HepG2 (cell line): ENCODE measurements around the gene IDH3A. TPM values are rescaled to one million over a fixed set of nuclear protein-coding genes. Genes with fewer than 3 reads are reported as not detected.
A peak's percentile ranks its signal among the peaks of the same experiment; 100 is the strongest.

Experiments used
- ARHGAP35 ChIP-seq: sonication (generic); formaldehyde crosslinking; IDR thresholded peaks from 2 replicates; pipeline ENCODE4 v1.9.0; 2022; ENCODE audit warnings: mild to moderate bottlenecking, inconsistent platforms, moderate library complexity, missing genetic modification reagents, borderline replicate concordance
- BHLHE40 ChIP-seq: IDR thresholded peaks from 2 replicates; pipeline ENCODE4 v1.6.1; 2011; ENCODE audit warnings: low read length, improper control_type of control experiment
- CC2D1A ChIP-seq: sonication (generic); formaldehyde crosslinking; IDR thresholded peaks from 2 replicates; pipeline ENCODE4 v1.8.1; 2023; ENCODE audit warnings: mild to moderate bottlenecking, missing genetic modification reagents
- HES4 ChIP-seq: sonication (generic); formaldehyde crosslinking; IDR thresholded peaks from 2 replicates; pipeline ENCODE4 v1.9.0; 2021; ENCODE audit warnings: mild to moderate bottlenecking, missing genetic modification reagents, borderline replicate concordance
- KAT7 ChIP-seq: IDR thresholded peaks from 2 replicates; pipeline ENCODE4 v1.6.1; 2018; ENCODE audit warnings: borderline replicate concordance, missing compliant biosample characterization
- MIER3 ChIP-seq: IDR thresholded peaks from 2 replicates; pipeline ENCODE4 v1.6.1; 2016; ENCODE audit warnings: missing compliant biosample characterization, borderline replicate concordance
- NRL ChIP-seq: sonication (generic); formaldehyde crosslinking; IDR thresholded peaks from 2 replicates; pipeline ENCODE4 v1.5.0; 2020; ENCODE audit warnings: missing genetic modification reagents, mild to moderate bottlenecking, moderate library complexity, borderline replicate concordance
- PHF20 ChIP-seq: sonication (generic); formaldehyde crosslinking; IDR thresholded peaks from 2 replicates; pipeline ENCODE4 v1.5.0; 2020; ENCODE audit warnings: mild to moderate bottlenecking, missing genetic modification reagents
- SATB2 ChIP-seq: sonication (generic); formaldehyde crosslinking; IDR thresholded peaks from 2 replicates; pipeline ENCODE4 v1.5.0; 2020; ENCODE audit warnings: missing genetic modification reagents
- SNAPC5 ChIP-seq: sonication (generic); formaldehyde crosslinking; IDR thresholded peaks from 2 replicates; pipeline ENCODE4 v1.8.1; 2023; ENCODE audit warnings: mild to moderate bottlenecking, missing genetic modification reagents, borderline replicate concordance
- TAF1 ChIP-seq: sonication (generic); formaldehyde crosslinking; IDR thresholded peaks from 2 replicates; pipeline ENCODE4 v1.4.0; 2020; ENCODE audit warnings: missing genetic modification reagents
- TBX2 ChIP-seq: sonication (generic); formaldehyde crosslinking; IDR thresholded peaks from 2 replicates; pipeline ENCODE4 v1.5.0; 2020; ENCODE audit warnings: missing genetic modification reagents, mild to moderate bottlenecking, borderline replicate concordance
- TEAD3 ChIP-seq: optimal IDR thresholded peaks from 2 replicates; pipeline ENCODE3; 2016; ENCODE audit warnings: borderline replicate concordance
- XRCC5 ChIP-seq: fragments of 200-400 bp; formaldehyde crosslinking; optimal IDR thresholded peaks from 2 replicates; pipeline ENCODE3; 2017; ENCODE audit warnings: mild to moderate bottlenecking, low read length
- ZGPAT ChIP-seq: IDR thresholded peaks from 2 replicates; pipeline ENCODE4 v1.6.1; 2016; ENCODE audit warnings: mild to moderate bottlenecking
- ZNF367 ChIP-seq: sonication (generic); formaldehyde crosslinking; IDR thresholded peaks from 2 replicates; pipeline ENCODE4 v1.4.0; 2020; ENCODE audit warnings: missing genetic modification reagents, borderline replicate concordance
- ZNF484 ChIP-seq: sonication (generic); formaldehyde crosslinking; IDR thresholded peaks from 2 replicates; pipeline ENCODE4 v1.5.1; 2020; ENCODE audit warnings: mild to moderate bottlenecking, low read depth, missing genetic modification reagents, borderline replicate concordance
- ZNF619 ChIP-seq: sonication (generic); formaldehyde crosslinking; IDR thresholded peaks from 2 replicates; pipeline ENCODE4 v1.4.0; 2020; ENCODE audit warnings: mild to moderate bottlenecking, missing genetic modification reagents
- ZNF670 ChIP-seq: sonication (generic); formaldehyde crosslinking; IDR thresholded peaks from 2 replicates; pipeline ENCODE4 v1.8.0; 2022; ENCODE audit warnings: mild to moderate bottlenecking, missing genetic modification reagents, borderline replicate concordance
- ZNF7 ChIP-seq: IDR thresholded peaks from 2 replicates; pipeline ENCODE4 v1.6.1; 2016; ENCODE audit warnings: missing biosample characterization, missing genetic modification reagents
- ZSCAN29 ChIP-seq: sonication (generic); formaldehyde crosslinking; conservative IDR thresholded peaks from 2 replicates; pipeline ENCODE4 v1.4.0; 2020; ENCODE audit warnings: mild to moderate bottlenecking, missing genetic modification reagents
- polyA plus RNA-seq, 8 experiments: library from polyadenylated mRNA; depleted of rRNA in 3 of 8; stranded (reverse) in 7 of 8; unstranded in 1 of 8; fragments of >200 nt; fragmentation: Illumina TruSeq in 4 of 8; extraction: Trizol in 4 of 8; gene quantifications; 2 replicates each; pipeline versions ENCODE4 v1.2.1 to v1.2.3, GENCODE V29; 2011 to 2016; ENCODE audit warnings: low read depth in 4 of 8, missing spikeins in 1 of 8, mixed read lengths in 1 of 8; ENCODE audit not compliant: insufficient read depth in 1 of 8
- total RNA-seq, 5 experiments: library from RNA; depleted of rRNA; stranded (reverse); fragments of >200 nt; fragmentation: Illumina TruSeq; extraction: Trizol; gene quantifications; 2 replicates each; pipeline ENCODE4 v1.2.3, GENCODE V29; 2016; ENCODE audit warnings: low read depth in 1 of 5
- TF ChIP-seq, protein P1 (sequence below): IDR thresholded peaks from 2 replicates; pipeline ENCODE4 v1.6.1; 2012; ENCODE audit warnings: low read length, improper control_type of control experiment
- TF ChIP-seq, protein P2 (sequence below): IDR thresholded peaks from 2 replicates; pipeline ENCODE4 v1.6.1; 2016; ENCODE audit warnings: low read depth, borderline replicate concordance
- TF ChIP-seq, protein P3 (sequence below): IDR thresholded peaks from 2 replicates; pipeline ENCODE4 v1.6.1; 2016; ENCODE audit warnings: control low read depth

The IDH3A gene
- total and polyA plus RNA-seq, 2 of the 13 experiments (the other 11 are each of a cell fraction or from before 2014, with no cell fraction given) = 40.7 to 50.7 TPM

GRCh38 chr15:78149068-78149804 lies at the start of gene IDH3A (continued):
- TF ChIP-seq, protein P1, sequence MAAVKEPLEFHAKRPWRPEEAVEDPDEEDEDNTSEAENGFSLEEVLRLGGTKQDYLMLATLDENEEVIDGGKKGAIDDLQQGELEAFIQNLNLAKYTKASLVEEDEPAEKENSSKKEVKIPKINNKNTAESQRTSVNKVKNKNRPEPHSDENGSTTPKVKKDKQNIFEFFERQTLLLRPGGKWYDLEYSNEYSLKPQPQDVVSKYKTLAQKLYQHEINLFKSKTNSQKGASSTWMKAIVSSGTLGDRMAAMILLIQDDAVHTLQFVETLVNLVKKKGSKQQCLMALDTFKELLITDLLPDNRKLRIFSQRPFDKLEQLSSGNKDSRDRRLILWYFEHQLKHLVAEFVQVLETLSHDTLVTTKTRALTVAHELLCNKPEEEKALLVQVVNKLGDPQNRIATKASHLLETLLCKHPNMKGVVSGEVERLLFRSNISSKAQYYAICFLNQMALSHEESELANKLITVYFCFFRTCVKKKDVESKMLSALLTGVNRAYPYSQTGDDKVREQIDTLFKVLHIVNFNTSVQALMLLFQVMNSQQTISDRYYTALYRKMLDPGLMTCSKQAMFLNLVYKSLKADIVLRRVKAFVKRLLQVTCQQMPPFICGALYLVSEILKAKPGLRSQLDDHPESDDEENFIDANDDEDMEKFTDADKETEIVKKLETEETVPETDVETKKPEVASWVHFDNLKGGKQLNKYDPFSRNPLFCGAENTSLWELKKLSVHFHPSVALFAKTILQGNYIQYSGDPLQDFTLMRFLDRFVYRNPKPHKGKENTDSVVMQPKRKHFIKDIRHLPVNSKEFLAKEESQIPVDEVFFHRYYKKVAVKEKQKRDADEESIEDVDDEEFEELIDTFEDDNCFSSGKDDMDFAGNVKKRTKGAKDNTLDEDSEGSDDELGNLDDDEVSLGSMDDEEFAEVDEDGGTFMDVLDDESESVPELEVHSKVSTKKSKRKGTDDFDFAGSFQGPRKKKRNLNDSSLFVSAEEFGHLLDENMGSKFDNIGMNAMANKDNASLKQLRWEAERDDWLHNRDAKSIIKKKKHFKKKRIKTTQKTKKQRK = no peak
- TF ChIP-seq SNAPC5 (CRISPR knock-in tag) (0 out of 2 replicates have a peak, but pooled peaks have one; percentile 54), CC2D1A (CRISPR knock-in tag) (no peak), ZNF619 (CRISPR knock-in tag) (no peak), TAF1 (CRISPR knock-in tag) (peak; percentile 45; the same call in 1 of the 2 replicates), BHLHE40 (no peak; the same call in 1 of the 2 replicates), MIER3 (no peak), SATB2 (CRISPR knock-in tag) (no peak), ARHGAP35 (CRISPR knock-in tag) (no peak), PHF20 (peak; percentile 72), KAT7 (peak; percentile 68; the same call in 1 of the 2 replicates), ZSCAN29 (no peak), TBX2 (CRISPR knock-in tag) (peak; percentile 46; the same call in 1 of the 2 replicates), NRL (CRISPR knock-in tag) (no peak), ZNF484 (CRISPR knock-in tag) (no peak), XRCC5 (no peak), ZNF670 (CRISPR knock-in tag) (no peak), ZNF367 (CRISPR knock-in tag) (no peak), ZNF7 (no peak), TEAD3 (CRISPR knock-in tag) (peak; percentile 19), HES4 (CRISPR knock-in tag) (peak; percentile 84; the same call in 1 of the 2 replicates), ZGPAT (peak; percentile 49)
- TF ChIP-seq, protein P2, sequence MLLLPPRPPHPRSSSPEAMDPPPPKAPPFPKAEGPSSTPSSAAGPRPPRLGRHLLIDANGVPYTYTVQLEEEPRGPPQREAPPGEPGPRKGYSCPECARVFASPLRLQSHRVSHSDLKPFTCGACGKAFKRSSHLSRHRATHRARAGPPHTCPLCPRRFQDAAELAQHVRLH (CRISPR knock-in tag) = no peak
- TF ChIP-seq, protein P3, sequence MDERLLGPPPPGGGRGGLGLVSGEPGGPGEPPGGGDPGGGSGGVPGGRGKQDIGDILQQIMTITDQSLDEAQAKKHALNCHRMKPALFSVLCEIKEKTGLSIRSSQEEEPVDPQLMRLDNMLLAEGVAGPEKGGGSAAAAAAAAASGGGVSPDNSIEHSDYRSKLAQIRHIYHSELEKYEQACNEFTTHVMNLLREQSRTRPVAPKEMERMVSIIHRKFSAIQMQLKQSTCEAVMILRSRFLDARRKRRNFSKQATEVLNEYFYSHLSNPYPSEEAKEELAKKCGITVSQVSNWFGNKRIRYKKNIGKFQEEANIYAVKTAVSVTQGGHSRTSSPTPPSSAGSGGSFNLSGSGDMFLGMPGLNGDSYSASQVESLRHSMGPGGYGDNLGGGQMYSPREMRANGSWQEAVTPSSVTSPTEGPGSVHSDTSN = no peak
